Endothelial cell of umbilical vein (primary cell): ENCODE results near the gene GSG1L.

Source experiments
- EZH2 ChIP-seq: IDR thresholded peaks from 2 replicates; pipeline ENCODE4 v1.6.1; 2012; ENCODE audit warnings: borderline replicate concordance, low read depth, mild to moderate bottlenecking, moderate library complexity, low read length, inconsistent platforms; ENCODE audit not compliant: severe bottlenecking
- FOS ChIP-seq: IDR thresholded peaks from 2 replicates; pipeline ENCODE4 v1.6.1; 2011; ENCODE audit warnings: mild to moderate bottlenecking, low read length, moderate library complexity, borderline replicate concordance; ENCODE audit not compliant: insufficient read depth
- GATA2 ChIP-seq: IDR thresholded peaks from 2 replicates; pipeline ENCODE4 v1.7.0; 2011; ENCODE audit warnings: low read depth, mild to moderate bottlenecking, moderate library complexity, mixed read lengths, low read length; ENCODE audit not compliant: insufficient read length, insufficient read depth
- JUN ChIP-seq: IDR thresholded peaks from 2 replicates; pipeline ENCODE4 v1.6.1; 2011; ENCODE audit warnings: borderline replicate concordance, low read depth; ENCODE audit not compliant: insufficient read length, insufficient read depth
- POLR2A ChIP-seq: IDR thresholded peaks from 2 replicates; pipeline ENCODE4 v1.6.1; 2012; ENCODE audit warnings: low read depth, mild to moderate bottlenecking, control low read depth, low read length
- POLR2AphosphoS5 ChIP-seq: IDR thresholded peaks from 2 replicates; pipeline ENCODE4 v1.6.1; 2012; ENCODE audit warnings: low read depth, mild to moderate bottlenecking, control low read depth, low read length, moderate library complexity; ENCODE audit not compliant: insufficient read depth
- TF ChIP-seq, protein P1 (sequence below), 2 donors: IDR thresholded peaks; 1 replicate in 1 of 2; 2 replicates in 1 of 2; pipeline ENCODE4 v1.5.1; 2011; ENCODE audit warnings: low read length in 2 of 2, mild to moderate bottlenecking in 2 of 2, moderate library complexity in 2 of 2, control low read depth in 1 of 2, inconsistent platforms in 1 of 2, low read depth in 1 of 2; ENCODE audit not compliant: insufficient read depth in 1 of 2; ENCODE audit errors: extremely low read depth in 1 of 2
- TF ChIP-seq, protein P2 (sequence below): IDR thresholded peaks from 2 replicates; pipeline ENCODE4 v1.6.1; 2011; ENCODE audit not compliant: insufficient read depth, insufficient read length

GRCh38 chr16:28051486-28051885, 12.0 kb downstream of the GSG1L start:
- TF ChIP-seq, protein P1, sequence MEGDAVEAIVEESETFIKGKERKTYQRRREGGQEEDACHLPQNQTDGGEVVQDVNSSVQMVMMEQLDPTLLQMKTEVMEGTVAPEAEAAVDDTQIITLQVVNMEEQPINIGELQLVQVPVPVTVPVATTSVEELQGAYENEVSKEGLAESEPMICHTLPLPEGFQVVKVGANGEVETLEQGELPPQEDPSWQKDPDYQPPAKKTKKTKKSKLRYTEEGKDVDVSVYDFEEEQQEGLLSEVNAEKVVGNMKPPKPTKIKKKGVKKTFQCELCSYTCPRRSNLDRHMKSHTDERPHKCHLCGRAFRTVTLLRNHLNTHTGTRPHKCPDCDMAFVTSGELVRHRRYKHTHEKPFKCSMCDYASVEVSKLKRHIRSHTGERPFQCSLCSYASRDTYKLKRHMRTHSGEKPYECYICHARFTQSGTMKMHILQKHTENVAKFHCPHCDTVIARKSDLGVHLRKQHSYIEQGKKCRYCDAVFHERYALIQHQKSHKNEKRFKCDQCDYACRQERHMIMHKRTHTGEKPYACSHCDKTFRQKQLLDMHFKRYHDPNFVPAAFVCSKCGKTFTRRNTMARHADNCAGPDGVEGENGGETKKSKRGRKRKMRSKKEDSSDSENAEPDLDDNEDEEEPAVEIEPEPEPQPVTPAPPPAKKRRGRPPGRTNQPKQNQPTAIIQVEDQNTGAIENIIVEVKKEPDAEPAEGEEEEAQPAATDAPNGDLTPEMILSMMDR (IDR thresholded peaks at IDR 0.05; ENCODE audit: extremely low read depth in 1 of 2, insufficient read depth in 1 of 2, low read depth in 1 of 2, low read length in 2 of 2), result no peak
- no peak for TF ChIP-seq POLR2AphosphoS5
- TF ChIP-seq, protein P2, sequence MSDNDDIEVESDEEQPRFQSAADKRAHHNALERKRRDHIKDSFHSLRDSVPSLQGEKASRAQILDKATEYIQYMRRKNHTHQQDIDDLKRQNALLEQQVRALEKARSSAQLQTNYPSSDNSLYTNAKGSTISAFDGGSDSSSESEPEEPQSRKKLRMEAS, result no peak
- TF ChIP-seq POLR2A, result no peak
- no peak for TF ChIP-seq FOS
- TF ChIP-seq EZH2, result no peak
- TF ChIP-seq JUN, result no peak
- TF ChIP-seq GATA2, result no peak
